GM19397 (cell line): ENCODE data around the gene SEC14L1.
"Not testable (repeated sequence)": the region's sequence is repeated elsewhere in the genome, so short reads cannot be mapped to it uniquely, and the experiment has no call there.

Source experiments
- ATAC-seq: cut with Tn5 transposase; IDR thresholded peaks from one replicate; pipeline ENCODE4 v1.9.1; 2021; ENCODE audit warnings: mild to moderate bottlenecking, moderate library complexity; ENCODE audit not compliant: unreplicated experiment

SEC14L1 gene

GRCh38 chr17:77140166-77140877 lies 447 bp upstream of the SEC14L1 start:
- peak; percentile 86 for ATAC-seq

GRCh38 chr17:77141846-77142449 lies 1.2 kb downstream of the SEC14L1 start:
- ATAC-seq = no peak

GRCh38 chr17:77142689-77143088 lies 1.9 kb downstream of the SEC14L1 start:
- no peak for ATAC-seq

- ATAC-seq = no peak
Measured at GRCh38 chr17:77143306-77143705, 2.5 kb downstream of the SEC14L1 start.

GRCh38 chr17:77144227-77144626 lies 3.5 kb downstream of the SEC14L1 start:
- no peak for ATAC-seq

- ATAC-seq = no peak
Measured at GRCh38 chr17:77145224-77145611, 4.4 kb downstream of the SEC14L1 start.

GRCh38 chr17:77145612-77146245 lies 5.0 kb downstream of the SEC14L1 start:
- ATAC-seq = no peak

DNA sequence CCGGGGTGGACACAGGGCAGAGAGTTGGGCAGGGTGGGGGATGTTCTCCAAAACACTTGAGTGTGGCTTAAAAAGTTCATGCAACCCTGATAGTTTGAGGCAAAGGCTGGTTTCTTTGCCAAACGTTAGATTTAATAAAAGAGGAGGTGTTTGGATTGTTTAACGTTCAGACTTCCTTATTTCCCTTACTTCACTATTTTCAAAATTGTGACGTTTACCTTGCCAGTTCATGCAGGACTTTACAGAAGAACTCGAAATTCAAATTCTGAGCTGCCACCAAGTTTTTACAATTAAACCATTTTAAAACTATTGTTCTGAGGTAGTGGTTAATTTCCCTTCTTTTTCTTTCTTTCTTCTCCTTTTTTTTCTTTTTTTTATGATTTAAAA lies 5.5 kb downstream of the SEC14L1 start:
- no peak for ATAC-seq

DNA sequence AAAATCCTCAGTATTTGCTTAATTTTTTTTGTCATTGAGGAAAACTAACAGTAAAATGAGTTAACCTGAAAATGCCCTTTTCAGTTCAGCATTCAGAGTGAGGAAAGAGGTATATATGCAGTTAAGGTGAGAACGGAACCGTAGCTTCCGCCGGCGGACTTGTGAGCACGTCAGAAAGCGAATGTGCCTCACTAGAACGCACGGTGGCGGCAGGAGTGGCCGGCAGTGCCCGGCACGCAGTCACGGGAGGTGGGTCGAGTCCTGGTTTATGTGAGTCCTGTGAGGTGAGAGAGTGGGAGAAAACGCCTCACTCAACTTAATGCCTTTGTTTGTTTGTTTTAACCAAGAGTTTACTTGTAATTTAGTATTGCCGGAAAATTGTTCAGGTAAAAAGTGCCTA lies 6.1 kb downstream of the SEC14L1 start:
- no peak for ATAC-seq

DNA sequence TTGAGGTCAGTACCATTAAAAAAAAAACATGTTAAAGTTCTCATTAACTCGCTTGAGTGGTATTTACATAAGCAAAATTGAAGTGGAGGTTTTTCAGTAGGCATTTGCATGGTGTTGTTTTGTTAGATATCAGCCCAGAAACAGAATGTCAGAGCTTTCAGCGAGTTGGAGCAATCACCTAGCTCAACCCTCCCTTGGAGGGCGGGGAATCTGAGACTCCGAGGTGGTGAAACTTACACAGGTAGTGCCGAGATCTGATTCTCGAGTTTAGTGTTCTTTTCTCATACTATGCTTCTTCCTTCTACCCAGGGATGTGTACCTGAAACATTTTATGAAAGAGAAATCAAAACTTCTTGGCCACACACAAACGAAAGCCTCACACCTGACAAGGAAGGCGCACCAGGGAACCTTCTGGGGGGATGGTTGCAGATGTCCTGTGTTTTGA lies 6.6 kb downstream of the SEC14L1 start:
- ATAC-seq = peak; percentile 54

- ATAC-seq = no peak
Measured at GRCh38 chr17:77148077-77148939, 7.5 kb downstream of the SEC14L1 start.

DNA sequence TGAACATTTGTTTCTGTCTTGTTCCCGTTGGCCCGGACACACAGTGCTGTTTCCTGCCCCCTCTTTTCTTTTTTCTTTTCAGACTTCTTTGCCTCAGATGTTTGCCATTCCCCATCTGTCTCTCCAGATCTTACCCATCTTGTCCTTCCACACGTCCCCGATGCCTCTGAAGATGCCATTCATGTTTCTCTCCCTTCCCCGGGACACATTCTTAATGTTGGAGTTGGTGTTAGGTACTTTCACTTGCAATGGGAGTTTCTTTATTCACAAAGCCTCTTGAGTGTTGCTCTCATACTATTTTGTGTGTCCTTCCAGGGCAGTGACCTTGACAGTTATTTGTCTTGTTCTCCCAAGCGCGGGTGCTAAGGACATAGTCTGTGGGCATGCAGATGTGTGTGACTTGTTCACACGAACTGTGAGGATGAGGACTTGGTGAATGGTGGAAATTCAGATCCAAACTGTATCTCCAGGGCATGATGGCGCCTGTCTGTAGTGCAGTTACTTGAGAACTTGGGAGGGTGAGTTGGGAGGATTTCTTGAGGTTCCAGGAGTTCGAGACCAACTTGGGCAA lies 8.3 kb downstream of the SEC14L1 start:
- no peak for ATAC-seq

- ATAC-seq = no peak
Measured at GRCh38 chr17:77150196-77150595, 9.4 kb downstream of the SEC14L1 start.

DNA sequence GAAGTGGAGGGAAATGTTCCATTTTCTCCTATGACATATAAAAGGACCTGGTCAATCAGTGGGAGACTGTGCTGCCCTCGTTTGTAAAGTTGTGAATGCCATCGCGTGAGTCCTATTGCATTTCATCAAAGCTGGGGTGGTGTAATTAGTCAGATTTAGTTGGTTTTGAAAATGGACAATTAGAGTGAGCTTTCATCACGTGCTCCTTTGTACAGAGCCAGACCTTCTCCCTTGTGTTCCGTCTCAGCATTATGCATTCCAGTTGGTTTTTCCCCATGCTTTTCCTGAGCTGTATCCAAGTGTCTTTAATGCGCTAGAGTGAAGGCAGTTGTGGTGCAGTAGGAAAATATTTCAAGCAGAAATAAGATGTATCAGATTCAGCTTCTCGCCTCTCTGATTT lies 10.4 kb downstream of the SEC14L1 start:
- ATAC-seq = no peak

DNA sequence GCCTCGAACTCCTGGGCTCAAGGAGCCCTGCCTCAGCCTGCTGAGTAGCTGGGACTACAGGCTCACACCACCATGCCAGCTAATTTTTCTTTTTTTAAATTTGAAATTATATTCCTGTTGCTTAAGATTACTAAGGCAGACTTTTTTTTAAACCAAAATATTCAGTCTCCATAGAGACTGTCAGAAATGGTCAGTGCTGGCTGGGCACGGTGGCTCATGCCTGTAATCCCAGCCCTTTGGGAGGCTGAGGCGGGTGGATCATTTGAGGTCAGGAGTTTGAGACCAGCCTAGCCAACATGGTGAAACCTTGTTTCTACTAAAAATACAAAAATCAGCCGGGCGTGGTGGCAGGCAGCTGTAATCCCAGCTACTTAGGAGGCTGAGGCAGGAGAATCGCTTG lies 11.3 kb downstream of the SEC14L1 start:
- not testable (repeated sequence) for ATAC-seq

- no peak for ATAC-seq
Measured at GRCh38 chr17:77153472-77153871, 12.7 kb downstream of the SEC14L1 start.

GRCh38 chr17:77153999-77154586 lies 13.3 kb downstream of the SEC14L1 start:
- ATAC-seq = no peak

- no peak for ATAC-seq
Measured at GRCh38 chr17:77155125-77155524, 14.4 kb downstream of the SEC14L1 start.

- ATAC-seq = not testable (repeated sequence)
Measured at GRCh38 chr17:77157766-77158165, 17.0 kb downstream of the SEC14L1 start.

DNA sequence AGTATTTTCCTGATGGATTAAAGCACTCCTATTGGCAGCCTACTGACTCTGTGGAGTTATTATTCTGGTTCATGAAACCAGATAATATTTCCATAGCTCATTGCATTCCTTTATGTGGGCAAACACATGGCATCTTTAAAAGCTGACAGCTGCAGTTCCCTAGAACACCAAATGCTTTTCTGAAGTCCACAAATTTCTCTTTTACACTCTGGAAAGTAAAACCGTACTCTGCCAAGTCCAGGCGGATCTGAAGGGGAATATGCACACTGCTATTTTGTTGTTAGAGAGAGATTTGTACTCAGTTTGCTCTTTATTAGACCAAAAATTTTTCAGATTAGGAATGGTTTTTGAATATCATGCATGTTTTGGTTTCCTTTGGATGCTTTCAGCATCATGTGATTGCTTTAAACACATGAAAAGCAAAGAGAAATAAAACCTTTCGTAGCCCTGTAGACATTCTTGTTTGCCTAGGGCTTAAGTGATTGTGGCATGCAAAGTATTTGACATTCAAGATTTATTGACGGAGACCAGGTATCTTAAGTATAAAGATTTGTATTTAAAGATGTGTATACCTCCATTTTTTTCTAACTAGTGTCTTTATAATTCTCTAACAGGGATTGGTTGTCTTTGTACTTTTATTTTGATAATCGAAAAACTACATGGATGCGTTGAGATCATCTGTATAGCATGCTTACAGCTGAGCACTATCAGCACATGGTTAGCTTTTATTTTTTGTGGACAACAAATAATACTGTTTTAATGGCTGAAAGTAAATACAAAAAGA lies 19.5 kb downstream of the SEC14L1 start:
- no peak for ATAC-seq
